Right renal pelvis (tissue), 4 donors: ENCODE results near the gene CIRBP. TPM values are rescaled to one million over a fixed set of nuclear protein-coding genes. Genes with fewer than 3 reads are reported as not detected.
"Not testable (repeated sequence)": the region's sequence is repeated elsewhere in the genome, so short reads cannot be mapped to it uniquely, and the experiment has no call there.

ENCODE experiments used
- DNase-seq, 4 donors: peaks; one replicate each; pipeline ENCODE4 v3.0.0-alpha.2; 2013; ENCODE audit warnings: low read depth in 4 of 4, low spot score in 3 of 4, missing footprints in 1 of 4
- polyA plus RNA-seq, 4 donors: library from polyadenylated mRNA; unstranded; fragments of 120-200 nt; gene quantifications; one replicate each; pipeline ENCODE4 v1.2.1, GENCODE V29; 2013; ENCODE audit not compliant: insufficient read length in 4 of 4

Gene CIRBP
- polyA plus RNA-seq, 4 donors: 713 to 749 (median 717) TPM

DNA sequence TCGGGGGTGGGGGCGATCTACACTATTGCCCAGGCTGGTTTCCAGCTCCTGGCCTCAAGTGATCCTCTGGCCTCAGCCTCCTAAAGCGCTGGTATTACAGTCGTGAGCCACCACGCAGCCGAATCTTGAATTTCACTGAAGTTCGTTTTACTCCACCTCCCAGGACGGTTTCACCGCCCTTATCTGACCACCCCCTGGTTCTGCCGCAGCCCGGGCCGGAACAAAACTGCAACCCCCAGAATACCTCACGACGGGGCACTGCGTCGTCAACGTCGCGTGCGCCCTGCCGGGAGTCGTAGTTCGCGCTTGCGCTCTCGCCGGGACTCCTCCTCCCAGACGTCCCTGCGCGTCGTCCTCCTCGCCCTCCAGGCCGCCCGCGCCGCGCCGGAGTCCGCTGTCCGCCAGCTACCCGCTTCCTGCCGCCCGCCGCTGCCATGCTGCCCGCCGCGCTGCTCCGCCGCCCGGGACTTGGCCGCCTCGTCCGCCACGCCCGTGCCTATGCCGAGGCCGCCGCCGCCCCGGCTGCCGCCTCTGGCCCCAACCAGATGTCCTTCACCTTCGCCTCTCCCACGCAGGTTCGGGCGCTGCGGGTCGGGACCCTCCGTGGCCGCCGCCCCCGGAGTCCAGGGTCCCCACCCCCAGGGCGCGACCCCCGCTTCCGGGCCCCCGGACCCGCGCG is 27.6 kb upstream of the CIRBP start, which contains the start of gene ATP5F1D:
ATP5F1D (plus strand) TSS at position 335 of the 679 bp plus-strand sequence; CDS start at position 435, 100 bp downstream.
- peak in 1 of 4 donors; percentile 85 for DNase-seq

GRCh38 chr19:1243768-1244692 is 25.1 kb upstream of the CIRBP start:
- DNase-seq: no peak

DNA sequence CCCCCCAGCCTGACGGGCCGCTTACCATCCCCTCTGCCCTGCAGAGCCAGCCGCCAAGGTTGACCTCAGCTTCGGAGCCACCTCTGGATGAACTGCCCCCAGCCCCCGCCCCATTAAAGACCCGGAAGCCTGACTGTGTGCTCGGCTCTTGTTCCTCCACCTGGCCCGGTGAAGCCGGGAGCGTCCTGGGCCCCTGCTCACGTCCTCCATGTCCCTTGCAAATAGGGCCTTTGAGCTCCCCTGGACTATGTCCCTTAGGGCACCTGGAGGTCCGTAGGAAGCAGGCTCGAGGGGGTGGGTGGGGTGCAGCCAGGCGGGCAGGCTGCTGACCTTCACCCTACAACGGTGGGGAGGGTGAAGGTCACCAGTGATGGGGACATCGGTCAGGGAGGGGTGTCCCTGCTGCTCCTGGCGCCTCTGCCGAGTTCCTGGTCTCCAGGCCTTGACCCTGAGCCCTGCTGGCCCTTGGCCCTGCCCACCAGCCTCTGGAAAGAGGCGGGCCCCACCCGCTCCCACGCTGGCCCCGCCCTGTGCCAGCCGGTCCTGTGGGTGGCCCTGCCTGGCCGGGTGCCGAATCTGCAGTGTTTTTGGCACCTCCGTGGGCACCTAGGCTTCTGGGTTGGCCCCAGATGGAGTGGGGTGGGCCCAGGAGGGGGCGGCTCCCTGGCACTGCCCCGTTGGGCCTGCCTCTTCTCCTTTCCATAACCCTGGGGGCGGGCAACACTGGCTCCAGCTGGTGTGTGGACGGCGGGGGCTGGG is 24.3 kb upstream of the CIRBP start:
- DNase-seq: no peak

DNA sequence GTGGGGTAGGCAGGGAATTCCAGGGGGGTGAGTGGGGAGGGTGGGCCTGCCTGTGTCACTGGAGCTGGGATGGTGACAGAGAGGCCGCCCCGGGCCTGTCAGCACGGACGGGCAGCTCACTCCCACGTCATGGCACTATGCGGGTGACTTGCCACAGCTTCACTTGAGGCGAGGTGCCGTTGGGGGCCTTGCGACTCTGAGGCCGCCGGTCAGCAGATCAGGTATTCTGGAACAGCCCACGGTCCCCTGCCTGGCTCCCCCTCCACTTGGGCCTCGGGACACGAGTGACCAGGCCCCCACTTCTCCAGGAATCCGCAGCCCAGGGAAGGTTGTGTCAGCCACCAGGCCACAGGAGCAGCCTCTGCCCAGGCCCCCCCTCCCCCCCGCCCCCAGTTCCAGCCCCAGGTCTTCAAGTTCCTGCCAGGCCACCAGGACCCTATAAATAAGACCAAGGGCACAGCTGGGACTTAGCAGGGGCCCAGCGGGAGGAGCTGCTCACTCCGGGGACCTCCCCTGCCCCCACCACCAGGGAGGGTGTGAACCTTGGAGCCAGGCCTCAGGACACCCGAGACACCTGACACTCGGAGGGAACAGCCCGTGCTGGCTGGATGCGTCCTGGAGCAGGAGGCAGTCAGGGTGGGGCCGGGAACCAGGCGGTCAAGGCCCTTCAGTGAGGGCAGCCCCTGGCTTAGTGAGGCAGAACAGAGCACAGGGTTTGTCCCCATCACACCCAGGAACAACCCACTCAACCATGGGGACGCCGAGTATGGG is 23.5 kb upstream of the CIRBP start:
- DNase-seq: no peak

DNA sequence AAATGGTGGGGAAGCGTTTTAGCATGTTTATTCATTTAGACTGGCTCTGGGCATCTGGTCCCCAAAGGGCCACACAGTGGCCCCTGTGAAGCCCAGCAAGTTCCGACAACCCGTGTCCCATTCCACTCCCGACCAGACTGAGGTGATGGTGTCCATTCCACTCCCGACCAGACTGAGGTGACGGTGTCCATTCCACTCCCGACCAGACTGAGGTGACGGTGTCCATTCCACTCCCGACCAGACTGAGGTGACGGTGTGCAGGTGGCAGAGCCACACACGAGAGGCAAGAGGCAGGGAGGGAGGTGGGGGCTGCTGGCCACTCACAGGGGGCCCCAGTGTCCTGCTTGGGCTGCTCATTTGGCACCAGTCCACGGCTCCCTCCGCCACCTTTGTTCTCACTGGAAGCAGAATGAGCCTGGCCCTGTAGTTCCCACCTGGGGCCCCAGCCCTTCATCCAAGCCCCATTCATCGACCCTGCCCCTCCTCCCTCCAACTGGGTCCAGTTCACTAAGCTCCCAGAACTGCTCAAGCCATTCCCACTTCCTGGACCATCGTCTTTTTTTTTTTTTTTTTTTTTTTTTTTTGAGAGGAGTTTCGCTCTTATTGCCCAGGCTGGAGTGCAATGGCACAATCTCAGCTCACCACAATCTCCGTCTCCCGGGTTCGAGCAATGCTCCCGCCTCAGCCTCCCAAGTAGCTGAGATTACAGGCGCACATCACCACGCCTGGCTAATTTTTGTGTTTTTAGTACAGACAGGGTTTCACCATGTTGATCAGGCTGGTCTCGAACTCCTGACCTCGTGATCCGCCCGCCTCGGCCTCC is 22.7 kb upstream of the CIRBP start:
- DNase-seq: not testable (repeated sequence)

DNA sequence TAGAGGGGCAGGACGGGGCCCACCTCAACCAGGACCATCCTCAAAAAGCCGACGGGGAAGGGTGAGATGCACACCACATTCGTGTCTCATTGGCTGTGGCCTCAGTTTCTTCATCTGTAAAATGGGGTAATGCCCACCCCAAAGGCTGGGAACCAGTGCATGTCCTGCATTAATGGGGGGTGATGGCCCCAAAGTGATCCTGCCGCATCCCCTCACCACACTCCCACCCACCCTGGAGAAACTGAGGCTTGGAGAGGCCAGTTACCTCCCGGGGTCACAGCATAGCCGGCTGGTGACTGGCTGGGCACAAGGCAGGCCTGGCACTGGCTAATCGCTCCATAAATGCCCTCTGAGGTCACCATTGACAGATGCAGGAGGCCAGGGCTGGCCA is 21.4 kb upstream of the CIRBP start:
- DNase-seq: no peak

DNA sequence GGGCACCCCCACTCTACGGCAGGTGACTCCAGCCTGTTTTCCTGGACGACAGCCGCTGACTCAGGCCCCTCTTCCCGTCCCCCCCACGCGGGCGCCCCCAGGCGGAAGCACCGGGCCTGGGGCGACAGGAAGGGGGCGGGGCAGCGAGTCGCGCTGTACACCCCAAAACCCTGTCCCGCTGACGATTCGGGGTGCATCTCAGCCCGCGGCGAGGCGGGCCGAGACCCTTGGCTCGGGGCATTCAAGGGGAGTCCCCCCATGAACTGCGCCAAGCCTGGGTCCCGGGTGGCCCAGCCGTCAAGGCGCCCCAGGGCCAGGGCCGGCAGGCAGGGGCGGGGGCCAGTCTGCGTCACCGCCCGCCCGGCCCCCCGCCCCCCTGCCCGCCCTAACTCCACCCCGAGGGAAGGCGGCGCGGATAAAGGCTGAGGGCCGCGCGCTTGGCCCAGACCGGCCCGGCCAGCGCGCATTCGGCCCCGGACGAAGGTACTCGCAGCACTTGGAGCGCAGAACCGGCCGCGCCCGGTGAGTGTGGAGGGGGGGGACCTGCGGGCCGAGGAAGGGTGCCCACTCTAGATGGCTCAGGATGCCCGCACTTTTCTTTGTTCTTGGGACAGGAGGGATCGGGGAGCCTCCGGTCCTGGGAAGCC is 20.9 kb upstream of the CIRBP start, which contains the start of gene MIDN:
MIDN (plus strand) TSS at position 445 of the 647 bp plus-strand sequence. CDS start 1,714 bp downstream, outside the sequence.
- DNase-seq: no peak

DNA sequence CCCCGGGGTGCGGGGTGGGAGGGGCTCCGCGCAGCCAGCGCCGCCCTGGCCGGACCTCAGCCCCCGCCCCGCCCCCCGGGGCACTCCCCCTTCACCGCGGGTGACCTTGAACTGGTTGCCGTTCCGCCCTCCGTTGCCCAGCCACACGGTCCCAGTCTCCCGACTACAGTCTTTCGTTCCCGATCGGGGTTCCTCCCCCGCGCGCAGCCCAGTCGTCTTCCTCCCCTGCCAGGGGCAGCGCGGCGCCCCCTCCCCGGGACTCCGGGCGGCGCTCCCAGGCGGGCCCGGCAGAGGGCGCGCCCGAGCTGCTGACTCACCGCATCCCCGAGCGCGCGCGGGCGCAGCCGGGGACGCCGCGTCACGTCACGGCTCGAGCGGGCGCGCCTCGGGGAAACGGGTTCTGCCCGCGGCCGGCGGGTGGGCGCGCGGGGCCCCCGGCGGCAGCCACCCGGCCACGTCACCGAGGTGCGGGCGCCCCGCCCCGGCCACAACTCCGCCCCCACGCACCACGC is 20.3 kb upstream of the CIRBP start:
- no peak for DNase-seq

- DNase-seq: peak; percentile 93 to 96 (median 94)
Observed at GRCh38 chr19:1249298-1249989, 19.7 kb upstream of the CIRBP start.

DNA sequence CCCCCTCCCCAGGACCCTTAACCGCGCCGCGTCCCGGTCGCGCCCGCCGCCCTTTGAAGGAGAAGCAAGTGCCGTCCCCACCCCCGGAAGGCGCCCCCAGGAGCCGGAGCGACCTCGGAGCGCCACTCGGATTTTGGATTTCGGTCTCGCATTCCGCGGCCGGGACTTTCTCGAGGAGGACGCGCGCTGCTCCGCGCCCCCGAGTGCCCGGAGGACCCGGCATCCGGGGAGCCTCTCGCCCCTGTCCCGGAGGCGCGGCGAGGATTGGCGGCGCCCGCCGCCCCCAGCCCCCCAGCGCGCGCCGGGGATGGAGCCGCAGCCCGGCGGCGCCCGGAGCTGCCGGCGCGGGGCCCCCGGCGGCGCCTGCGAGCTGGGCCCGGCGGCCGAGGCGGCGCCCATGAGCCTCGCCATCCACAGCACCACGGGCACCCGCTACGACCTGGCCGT is 19.1 kb upstream of the CIRBP start:
- DNase-seq: no peak

GRCh38 chr19:1250437-1251260 is 18.5 kb upstream of the CIRBP start:
- no peak for DNase-seq

- DNase-seq: no peak
Observed at GRCh38 chr19:1251330-1252220, 17.6 kb upstream of the CIRBP start.

DNA sequence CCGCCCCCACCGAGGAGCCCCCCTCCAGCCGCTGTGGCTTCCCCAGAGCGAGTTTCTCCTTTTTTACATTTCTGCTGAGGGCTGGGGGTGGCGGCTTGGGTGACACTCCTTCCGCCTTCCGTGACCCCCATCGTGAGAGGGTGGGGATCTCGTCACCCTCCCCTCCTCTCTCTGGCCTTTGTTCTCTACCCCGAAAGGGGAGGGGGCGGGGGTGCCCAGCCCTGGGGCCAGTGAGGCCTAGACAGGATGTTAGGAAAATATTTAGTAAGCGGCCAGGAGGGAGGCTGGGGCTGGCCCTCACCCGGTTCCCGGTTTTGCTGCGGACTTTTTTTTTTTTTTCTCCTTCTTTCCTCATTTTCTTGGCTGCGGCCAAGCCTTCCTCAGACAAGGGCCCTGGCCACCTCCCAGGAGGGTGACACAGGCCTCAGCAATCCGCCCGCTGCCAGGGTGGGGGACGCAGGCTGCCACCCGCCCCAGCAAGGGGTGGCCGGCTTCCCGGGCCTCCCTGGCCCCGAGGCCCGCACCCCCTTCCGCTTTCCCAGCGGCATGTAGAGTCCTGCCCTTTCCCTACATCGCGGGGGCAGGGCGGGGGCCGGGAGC is 16.8 kb upstream of the CIRBP start:
- no peak for DNase-seq

GRCh38 chr19:1252821-1253513 is 16.2 kb upstream of the CIRBP start:
- no peak for DNase-seq

GRCh38 chr19:1253514-1254080 is 15.5 kb upstream of the CIRBP start:
- DNase-seq: no peak
